ENCODE measurements around the gene GALNT11.

GRCh38 chr7:152121432-152121831, 96.0 kb downstream of the GALNT11 start:
- no peak for TF ChIP-seq EZH2 (IDR thresholded peaks at IDR 0.05; ENCODE audit: low read length)
- TF ChIP-seq CTCF (optimal IDR thresholded peaks at IDR 0.05 in 1 of 3, IDR thresholded peaks at IDR 0.05 in 1 of 3, conservative IDR thresholded peaks at IDR 0.05 in 1 of 3; ENCODE audit: extremely low read depth in 1 of 3, insufficient read depth in 2 of 3, low read length in 3 of 3): no peak
